GM10266 (cell line): ENCODE results near the gene GHRHR.

ENCODE experiments used
- DNase-seq: peaks from one replicate; pipeline ENCODE4 v3.0.0; 2012; ENCODE audit errors: extremely low spot score
- TF ChIP-seq, protein P1 (sequence below): IDR thresholded peaks from 2 replicates; pipeline ENCODE4 v1.5.1; 2012; ENCODE audit warnings: mild to moderate bottlenecking, low read depth; ENCODE audit not compliant: control insufficient read depth, insufficient read depth; ENCODE audit errors: missing control alignments

The GHRHR gene

DNA sequence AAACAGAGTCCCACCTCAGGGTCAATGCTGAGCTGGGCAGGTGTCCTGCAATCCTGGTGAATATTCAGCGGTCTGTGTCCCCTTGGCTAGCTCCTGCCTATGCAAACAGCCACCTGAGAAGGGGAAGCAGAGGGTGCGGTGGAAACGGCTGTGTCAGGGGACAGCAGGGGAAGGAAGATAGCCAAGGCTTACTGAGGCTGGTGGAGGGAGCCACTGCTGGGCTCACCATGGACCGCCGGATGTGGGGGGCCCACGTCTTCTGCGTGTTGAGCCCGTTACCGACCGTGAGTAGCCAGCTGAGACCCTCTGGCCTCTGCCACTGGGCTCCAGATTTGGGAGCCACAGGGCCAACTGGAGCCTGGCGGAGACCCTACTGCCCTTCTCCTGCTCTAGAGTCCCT is at the start of gene GHRHR:
GHRHR (plus strand) TSS at position 112 of the 400 bp plus-strand sequence; CDS start at position 228, 116 bp downstream.
- no peak for DNase-seq
- TF ChIP-seq, protein P1, sequence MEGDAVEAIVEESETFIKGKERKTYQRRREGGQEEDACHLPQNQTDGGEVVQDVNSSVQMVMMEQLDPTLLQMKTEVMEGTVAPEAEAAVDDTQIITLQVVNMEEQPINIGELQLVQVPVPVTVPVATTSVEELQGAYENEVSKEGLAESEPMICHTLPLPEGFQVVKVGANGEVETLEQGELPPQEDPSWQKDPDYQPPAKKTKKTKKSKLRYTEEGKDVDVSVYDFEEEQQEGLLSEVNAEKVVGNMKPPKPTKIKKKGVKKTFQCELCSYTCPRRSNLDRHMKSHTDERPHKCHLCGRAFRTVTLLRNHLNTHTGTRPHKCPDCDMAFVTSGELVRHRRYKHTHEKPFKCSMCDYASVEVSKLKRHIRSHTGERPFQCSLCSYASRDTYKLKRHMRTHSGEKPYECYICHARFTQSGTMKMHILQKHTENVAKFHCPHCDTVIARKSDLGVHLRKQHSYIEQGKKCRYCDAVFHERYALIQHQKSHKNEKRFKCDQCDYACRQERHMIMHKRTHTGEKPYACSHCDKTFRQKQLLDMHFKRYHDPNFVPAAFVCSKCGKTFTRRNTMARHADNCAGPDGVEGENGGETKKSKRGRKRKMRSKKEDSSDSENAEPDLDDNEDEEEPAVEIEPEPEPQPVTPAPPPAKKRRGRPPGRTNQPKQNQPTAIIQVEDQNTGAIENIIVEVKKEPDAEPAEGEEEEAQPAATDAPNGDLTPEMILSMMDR = no peak

DNA sequence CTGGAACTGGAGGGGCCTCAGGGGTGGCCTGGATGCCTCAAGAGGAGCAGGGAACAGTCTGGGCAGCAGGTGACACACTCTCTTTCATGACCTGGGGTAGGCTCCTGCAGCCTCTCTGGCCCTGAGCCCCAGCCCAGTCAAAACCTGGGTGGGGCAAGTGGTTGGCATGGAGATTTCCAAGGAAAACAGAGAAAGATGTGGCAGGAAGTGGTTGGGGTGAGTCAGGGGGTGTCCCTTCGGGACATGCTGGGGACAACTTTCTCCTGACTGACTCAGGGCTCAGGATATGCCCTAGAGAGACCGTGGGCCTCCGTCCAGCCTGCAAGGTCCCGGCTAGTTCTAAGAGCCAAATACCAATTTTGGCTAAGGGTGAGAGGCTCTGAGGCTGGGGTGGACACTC is 49.2 kb upstream of the GHRHR start:
- TF ChIP-seq, protein P1 = no peak
- no peak for DNase-seq

DNA sequence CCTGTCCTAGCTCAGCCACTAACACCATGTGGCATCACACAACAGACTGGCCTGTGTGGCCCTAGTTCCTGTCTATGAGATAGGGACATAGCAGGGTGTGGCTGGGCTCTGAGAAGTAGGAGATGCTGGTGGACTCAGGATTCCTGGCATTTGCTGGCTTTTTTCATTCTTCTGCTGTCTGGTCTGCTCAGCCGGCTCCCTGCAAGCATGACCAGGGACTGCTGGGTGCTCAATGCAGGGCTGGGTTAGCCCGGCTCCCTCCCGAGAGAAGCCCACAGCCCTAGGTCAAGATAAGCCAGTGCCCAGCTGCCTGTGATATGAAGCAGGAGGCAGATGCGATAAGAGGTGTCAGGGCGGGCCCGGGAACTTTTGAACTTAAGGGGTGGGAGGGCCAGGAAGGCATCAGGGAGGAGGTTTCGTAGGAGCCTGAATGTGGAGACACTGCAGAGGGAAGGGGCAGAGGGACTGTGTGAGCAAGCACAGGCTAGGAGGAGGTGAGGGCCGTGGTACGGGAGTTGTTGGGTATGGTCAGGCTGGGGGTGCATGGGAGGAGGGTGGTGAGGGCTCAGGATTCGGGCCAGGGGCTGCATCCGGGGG is 48.6 kb upstream of the GHRHR start:
- DNase-seq = no peak
- TF ChIP-seq, protein P1 = no peak

DNA sequence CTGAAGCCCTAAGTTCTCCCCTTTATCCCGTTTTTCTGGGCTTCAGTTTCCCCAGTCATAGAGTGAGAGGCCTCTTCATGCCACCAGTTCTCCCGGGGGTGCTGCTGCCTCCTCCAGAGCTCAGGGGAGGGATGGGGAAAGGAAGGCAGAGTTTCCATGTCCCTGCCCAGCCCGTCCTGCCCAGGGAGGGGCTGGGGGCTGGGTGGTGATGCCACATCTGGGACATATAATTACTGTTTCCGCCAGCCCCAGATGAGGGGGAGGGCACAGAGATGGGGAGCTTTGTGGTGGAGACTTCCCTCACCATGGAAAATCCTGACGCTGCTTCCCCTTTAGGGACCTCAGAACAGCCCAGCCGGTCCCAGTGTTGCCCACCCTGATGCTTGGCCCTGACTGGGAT is 48.0 kb upstream of the GHRHR start:
- DNase-seq = no peak
- TF ChIP-seq, protein P1 = no peak

DNA sequence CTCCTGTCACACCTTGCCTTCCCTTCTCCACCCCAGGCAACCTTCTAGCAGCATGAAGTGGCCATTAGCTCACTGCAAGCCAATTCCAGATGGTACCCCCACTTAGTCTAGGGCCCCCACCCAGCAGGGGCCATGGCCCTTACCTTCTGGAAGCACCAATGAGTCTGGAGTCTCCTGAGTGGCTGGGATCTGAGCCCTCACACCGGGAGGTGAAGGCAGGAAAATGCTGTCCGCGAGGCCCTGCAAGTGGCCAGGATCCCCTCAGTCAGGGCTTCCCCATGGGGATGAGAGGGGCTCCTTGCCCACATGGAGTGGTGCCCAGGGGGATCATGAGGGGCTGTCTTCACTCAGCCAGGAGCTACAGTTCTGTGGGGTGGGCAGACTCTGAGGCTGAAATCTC is 47.5 kb upstream of the GHRHR start:
- no peak for DNase-seq
- TF ChIP-seq, protein P1 = no peak

DNA sequence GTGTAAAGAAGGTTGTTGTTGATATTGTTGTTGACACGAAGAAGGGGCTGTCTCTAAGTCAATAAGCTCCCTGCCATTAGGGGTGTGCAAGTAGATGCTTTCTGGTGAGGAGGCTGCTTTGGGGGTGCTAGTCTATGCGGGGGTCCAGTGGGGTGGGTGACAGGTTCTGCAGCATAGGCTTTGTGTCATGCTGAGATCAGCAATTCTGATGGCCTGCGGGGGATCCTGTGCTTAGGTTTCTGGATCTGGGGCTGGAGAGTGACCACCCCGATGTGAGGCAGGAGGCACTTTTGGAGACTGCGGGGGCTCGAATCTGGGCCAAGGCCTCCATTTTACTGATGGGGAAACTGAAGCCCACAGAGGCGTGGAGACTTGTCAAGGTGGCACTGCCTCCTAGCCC is 47.0 kb upstream of the GHRHR start:
- no peak for DNase-seq
- TF ChIP-seq, protein P1 = no peak

DNA sequence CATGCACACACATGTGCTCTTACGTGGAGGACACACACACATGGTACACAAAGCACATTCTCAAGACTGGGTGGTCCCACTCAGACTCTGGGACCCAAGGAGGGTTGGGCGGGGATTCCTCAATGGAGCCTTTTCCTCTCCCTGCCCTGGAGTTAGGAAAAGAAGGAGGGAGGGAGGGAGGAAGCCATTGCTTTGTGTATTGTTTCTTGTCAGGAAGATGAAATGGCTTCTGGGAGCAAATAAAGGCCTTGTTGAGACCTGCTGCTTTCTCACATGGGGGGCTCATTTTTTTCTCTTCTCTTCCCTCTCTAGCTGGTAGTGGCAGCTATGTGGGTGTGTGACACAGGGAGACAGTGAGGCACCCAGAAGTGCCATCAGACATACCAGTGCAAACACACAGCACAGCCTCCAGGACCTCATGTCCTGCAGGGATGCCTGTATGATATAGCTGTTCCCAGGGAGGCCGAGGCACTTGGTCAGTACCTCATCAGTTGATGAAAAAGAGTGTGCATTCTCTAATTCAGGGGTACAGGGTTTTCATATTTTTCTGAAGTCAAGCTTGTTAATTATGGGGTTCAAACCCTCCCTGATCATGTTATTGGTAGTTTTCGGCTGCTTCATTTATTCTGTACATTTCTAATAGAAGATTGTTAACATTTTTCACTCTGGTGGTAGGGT is 46.4 kb upstream of the GHRHR start:
- TF ChIP-seq, protein P1 = no peak
- DNase-seq = no peak
